GM21529 (cell line): ENCODE results near the gene MRPS11.
"Not testable (repeated sequence)": the region's sequence is repeated elsewhere in the genome, so short reads cannot be mapped to it uniquely, and the experiment has no call there.

Experiments used
- ATAC-seq: cut with Tn5 transposase; IDR thresholded peaks from one replicate; pipeline ENCODE4 v1.9.1; 2021; ENCODE audit not compliant: unreplicated experiment

The MRPS11 gene

GRCh38 chr15:88489321-88489720 is 21.8 kb downstream of the MRPS11 start:
- no peak for ATAC-seq

- ATAC-seq, result no peak
Measured at GRCh38 chr15:88490036-88490435, 22.5 kb downstream of the MRPS11 start.

- no peak for ATAC-seq
Measured at GRCh38 chr15:88491158-88491557, 23.6 kb downstream of the MRPS11 start.

GRCh38 chr15:88493844-88494243 is 26.3 kb downstream of the MRPS11 start:
- no peak for ATAC-seq

GRCh38 chr15:88497109-88497765 is 29.7 kb downstream of the MRPS11 start:
- no peak for ATAC-seq

GRCh38 chr15:88498996-88499395 is 31.5 kb downstream of the MRPS11 start:
- no peak for ATAC-seq

- ATAC-seq, result no peak
Measured at GRCh38 chr15:88504445-88504844, 36.9 kb downstream of the MRPS11 start.

GRCh38 chr15:88505721-88506120 is 38.2 kb downstream of the MRPS11 start:
- no peak for ATAC-seq

- no peak for ATAC-seq
Measured at GRCh38 chr15:88506628-88507027, 39.1 kb downstream of the MRPS11 start.

GRCh38 chr15:88509321-88509720 is 41.8 kb downstream of the MRPS11 start:
- ATAC-seq, result no peak

GRCh38 chr15:88509964-88510363 is 42.5 kb downstream of the MRPS11 start:
- ATAC-seq, result no peak

- ATAC-seq, result no peak
Measured at GRCh38 chr15:88511161-88511560, 43.7 kb downstream of the MRPS11 start.

- ATAC-seq, result no peak
Measured at GRCh38 chr15:88512078-88512477, 44.6 kb downstream of the MRPS11 start.

- no peak for ATAC-seq
Measured at GRCh38 chr15:88512601-88513000, 45.1 kb downstream of the MRPS11 start.

GRCh38 chr15:88513195-88513594 is 45.7 kb downstream of the MRPS11 start:
- ATAC-seq, result no peak

- no peak for ATAC-seq
Measured at GRCh38 chr15:88518903-88519302, 51.4 kb downstream of the MRPS11 start.

GRCh38 chr15:88524094-88524493 is 56.6 kb downstream of the MRPS11 start:
- not testable (repeated sequence) for ATAC-seq

GRCh38 chr15:88525418-88525817 is 57.9 kb downstream of the MRPS11 start:
- no peak for ATAC-seq

- ATAC-seq, result no peak
Measured at GRCh38 chr15:88526247-88526879, 58.9 kb downstream of the MRPS11 start.

- no peak for ATAC-seq
Measured at GRCh38 chr15:88529021-88529630, 61.6 kb downstream of the MRPS11 start.
